Spinal cord (tissue), 10 donors: ENCODE data around the gene FUS. TPM values are rescaled to one million over a fixed set of nuclear protein-coding genes. Genes with fewer than 3 reads are reported as not detected.
A peak's percentile ranks its signal among the peaks of the same experiment; 100 is the strongest.
"Not testable (repeated sequence)": the region's sequence is repeated elsewhere in the genome, so short reads cannot be mapped to it uniquely, and the experiment has no call there.

Experiments used
- DNase-seq, 6 donors: peaks; one replicate each; pipeline versions ENCODE4 v3.0.0 to v3.0.0-alpha.2; 2013 to 2015; ENCODE audit warnings: low spot score in 6 of 6, low read depth in 4 of 6
- H3K27ac ChIP-seq: one replicate; pipeline ENCODE4 v1.5.1; 2013; ENCODE audit warnings: low read depth, low read length, control low read depth
- H3K27me3 ChIP-seq: one replicate; pipeline ENCODE4 v1.6.1; 2013; ENCODE audit warnings: low read length; ENCODE audit not compliant: control insufficient read depth, insufficient read depth
- H3K36me3 ChIP-seq: one replicate; pipeline ENCODE4 v1.6.1; 2013; ENCODE audit warnings: low read length; ENCODE audit not compliant: control insufficient read depth, insufficient read depth
- H3K4me1 ChIP-seq: one replicate; pipeline ENCODE4 v1.6.1; 2013; ENCODE audit warnings: low read length; ENCODE audit not compliant: control insufficient read depth, insufficient read depth
- H3K4me3 ChIP-seq: one replicate; pipeline ENCODE4 v1.5.1; 2013; ENCODE audit warnings: low read depth, low read length, control low read depth
- H3K9me3 ChIP-seq: one replicate; pipeline ENCODE4 v1.6.1; 2013; ENCODE audit warnings: low read length; ENCODE audit not compliant: control insufficient read depth, insufficient read depth
- WGBS: methylation state at CpG from one replicate; pipeline ENCODE4 v1.1.5; 2013; ENCODE audit warnings: missing lambda C conversion rate; ENCODE audit not compliant: insufficient coverage; 5-methylcytosine and 5-hydroxymethylcytosine counted together
- polyA plus RNA-seq, 2 donors: library from polyadenylated mRNA; unstranded; fragments of 120-200 nt; gene quantifications; one replicate each; pipeline ENCODE4 v1.2.1, GENCODE V29; 2013; ENCODE audit not compliant: insufficient read length in 2 of 2
- total RNA-seq, 2 donors: library from RNA; depleted of rRNA in 1 of 2; stranded (reverse); fragments of 120-200 nt in 1 of 2; fragments of >200 nt in 1 of 2; gene quantifications; one replicate each; pipeline versions ENCODE4 v1.2.3 to v1.2.4, GENCODE V29; 2013 to 2014
- donor health status: healthy.

Gene FUS
- total and polyA plus RNA-seq, 4 donors: 49.9 to 673 (median 307) TPM

GRCh38 chr16:31134625-31135534 lies 45.1 kb upstream of the FUS start:
- H3K4me1 ChIP-seq: peaks cover 27% of the 10 kb centered on the region
- H3K27ac ChIP-seq: no peak overlapping the region
- H3K36me3 ChIP-seq: peaks cover 42% of the 10 kb centered on the region
- H3K27me3 ChIP-seq: peaks cover 9% of the 10 kb centered on the region
- H3K4me3 ChIP-seq: no peak overlapping the region
- no peaks in the 10 kb centered on the region for H3K9me3 ChIP-seq
- DNase-seq: peak in 1 of 6 donors; percentile 9
- WGBS: 11% methylated on average over 9 of the region's 18 CpGs

DNA sequence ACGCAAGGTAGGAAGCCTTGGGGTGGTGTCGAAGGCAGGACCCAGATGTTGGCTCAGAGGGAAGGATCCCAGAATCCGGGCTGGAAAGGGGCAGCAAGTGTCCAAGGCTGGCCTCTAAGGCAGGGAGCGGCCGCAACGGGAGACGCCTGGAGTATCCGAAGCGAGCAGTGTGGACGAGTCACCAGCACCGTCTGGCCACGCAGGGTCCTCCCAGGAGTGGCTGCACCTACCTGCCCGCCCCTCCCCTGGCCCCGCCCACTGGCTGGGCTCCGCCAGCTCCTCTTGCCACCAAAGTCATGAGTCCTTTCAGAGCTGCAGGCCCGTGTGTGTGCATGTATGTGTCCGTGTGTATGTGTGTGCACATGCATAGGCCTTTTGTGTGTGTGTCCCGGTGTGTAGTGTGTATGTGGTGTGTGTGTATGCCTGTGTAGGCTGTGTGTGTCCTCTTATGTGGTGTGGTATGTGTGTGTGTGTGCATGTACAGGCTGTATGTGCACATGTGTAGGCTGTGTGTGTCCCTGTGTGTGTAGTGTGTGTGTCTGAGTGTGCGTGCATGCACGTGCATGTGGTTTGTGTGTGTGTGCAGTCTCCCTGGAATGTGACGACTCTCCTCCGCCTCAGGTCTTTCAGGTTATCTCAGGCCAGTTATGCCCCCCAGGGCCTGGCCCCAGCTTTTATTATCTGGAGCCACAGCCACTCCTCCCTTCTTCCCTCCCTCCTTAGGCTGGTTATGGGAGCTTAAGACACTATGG lies 44.2 kb upstream of the FUS start, which contains the start of gene PRSS8:
Gene PRSS8 (minus strand): TSS at position 193 of the 752 bp plus-strand sequence. CDS start 229 bp downstream, outside the sequence.
- DNase-seq: no peak
- WGBS: 44% methylated on average over 20 of the region's 22 CpGs
- Histone ChIP-seq H3K27ac (no peak within 1 kb of the TSS), H3K4me1 (peaks cover 21% of the 10 kb centered on the region), H3K4me3 (no peak within 1 kb of the TSS), H3K27me3 (peaks cover 9% of the 10 kb centered on the region), H3K36me3 (peaks cover 34% of the 10 kb centered on the region), H3K9me3 (no peaks in the 10 kb centered on the region)

- WGBS: 82% methylated on average over 4 of the region's 6 CpGs
- H3K9me3 ChIP-seq: no peaks in the 10 kb centered on the region
- peaks cover 28% of the 10 kb centered on the region for H3K36me3 ChIP-seq
- no peak overlapping the region for H3K27ac ChIP-seq
- H3K27me3 ChIP-seq: peaks cover 9% of the 10 kb centered on the region
- H3K4me1 ChIP-seq: peaks cover 22% of the 10 kb centered on the region
- DNase-seq: no peak
- H3K4me3 ChIP-seq: no peak overlapping the region
Measured at GRCh38 chr16:31136287-31136662, 43.7 kb upstream of the FUS start.

DNA sequence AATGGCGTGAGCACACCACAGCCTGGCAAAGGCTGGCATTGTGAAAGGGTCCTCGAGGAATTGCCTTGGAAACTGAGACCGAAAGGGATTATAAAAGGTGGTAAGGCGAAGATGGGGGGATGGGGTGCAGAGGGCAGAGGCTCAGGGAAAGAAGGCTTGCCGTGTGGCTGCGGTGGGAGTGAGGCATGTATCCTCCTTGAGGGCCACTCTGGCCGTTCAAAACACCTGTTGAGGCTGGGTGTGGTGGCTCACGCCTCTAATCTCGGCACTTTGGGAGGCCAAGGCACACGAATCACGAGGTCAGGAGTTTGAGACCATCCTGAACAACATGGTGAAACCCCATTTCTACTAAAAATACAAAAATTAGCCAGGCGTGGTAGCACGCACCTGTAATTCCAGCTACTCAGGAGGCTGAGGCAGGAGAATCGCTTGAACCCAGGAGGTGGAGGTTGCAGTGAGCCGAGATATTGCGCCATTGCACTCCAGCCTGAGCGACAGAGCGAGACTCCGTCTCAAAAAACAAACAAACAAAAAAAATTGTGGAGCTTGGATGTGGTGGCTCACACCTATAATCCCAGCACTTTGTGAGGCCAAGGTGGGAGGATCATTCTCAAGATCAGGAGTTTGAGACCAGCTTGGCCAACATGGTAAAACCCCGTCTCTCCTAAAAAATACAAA lies 43.0 kb upstream of the FUS start:
- 68% methylated on average over 11 of the region's 20 CpGs for WGBS

GRCh38 chr16:31138621-31139578 lies 41.0 kb upstream of the FUS start:
- Histone ChIP-seq H3K36me3 (peaks cover 6% of the 10 kb centered on the region), H3K4me3 (no peak overlapping the region), H3K27me3 (peaks cover 9% of the 10 kb centered on the region), H3K4me1 (peaks cover 33% of the 10 kb centered on the region), H3K27ac (no peak overlapping the region), H3K9me3 (no peaks in the 10 kb centered on the region)
- DNase-seq: no peak
- 46% methylated on average over 23 of the region's 27 CpGs for WGBS

More for the DNA sequence above, 43.0 kb upstream of the FUS start:
- H3K4me1 ChIP-seq: peaks cover 28% of the 10 kb centered on the region
- not testable (repeated sequence) for DNase-seq, H3K27ac ChIP-seq, H3K27me3 ChIP-seq, H3K9me3 ChIP-seq, H3K4me3 ChIP-seq
- H3K36me3 ChIP-seq: peaks cover 21% of the 10 kb centered on the region

- H3K9me3 ChIP-seq, H3K27me3 ChIP-seq, H3K36me3 ChIP-seq, DNase-seq, H3K4me3 ChIP-seq: not testable (repeated sequence)
- H3K27ac ChIP-seq: peak overlapping the region; percentile 81
- WGBS: 80% methylated on average over 8 of the region's 9 CpGs
- peaks cover 17% of the 10 kb centered on the region for H3K4me1 ChIP-seq
Measured at GRCh38 chr16:31141071-31141469, 38.9 kb upstream of the FUS start.

GRCh38 chr16:31141489-31142108 lies 38.3 kb upstream of the FUS start:
- Histone ChIP-seq H3K27ac (peak overlapping the region; percentile 81), H3K36me3 (peaks cover 6% of the 10 kb centered on the region), H3K4me1 (peaks cover 17% of the 10 kb centered on the region), H3K4me3 (peak overlapping the region; percentile 26), H3K27me3 (peaks cover 5% of the 10 kb centered on the region), H3K9me3 (no peaks in the 10 kb centered on the region)
- 27% methylated on average over 10 of the region's 10 CpGs for WGBS
- no peak for DNase-seq

DNA sequence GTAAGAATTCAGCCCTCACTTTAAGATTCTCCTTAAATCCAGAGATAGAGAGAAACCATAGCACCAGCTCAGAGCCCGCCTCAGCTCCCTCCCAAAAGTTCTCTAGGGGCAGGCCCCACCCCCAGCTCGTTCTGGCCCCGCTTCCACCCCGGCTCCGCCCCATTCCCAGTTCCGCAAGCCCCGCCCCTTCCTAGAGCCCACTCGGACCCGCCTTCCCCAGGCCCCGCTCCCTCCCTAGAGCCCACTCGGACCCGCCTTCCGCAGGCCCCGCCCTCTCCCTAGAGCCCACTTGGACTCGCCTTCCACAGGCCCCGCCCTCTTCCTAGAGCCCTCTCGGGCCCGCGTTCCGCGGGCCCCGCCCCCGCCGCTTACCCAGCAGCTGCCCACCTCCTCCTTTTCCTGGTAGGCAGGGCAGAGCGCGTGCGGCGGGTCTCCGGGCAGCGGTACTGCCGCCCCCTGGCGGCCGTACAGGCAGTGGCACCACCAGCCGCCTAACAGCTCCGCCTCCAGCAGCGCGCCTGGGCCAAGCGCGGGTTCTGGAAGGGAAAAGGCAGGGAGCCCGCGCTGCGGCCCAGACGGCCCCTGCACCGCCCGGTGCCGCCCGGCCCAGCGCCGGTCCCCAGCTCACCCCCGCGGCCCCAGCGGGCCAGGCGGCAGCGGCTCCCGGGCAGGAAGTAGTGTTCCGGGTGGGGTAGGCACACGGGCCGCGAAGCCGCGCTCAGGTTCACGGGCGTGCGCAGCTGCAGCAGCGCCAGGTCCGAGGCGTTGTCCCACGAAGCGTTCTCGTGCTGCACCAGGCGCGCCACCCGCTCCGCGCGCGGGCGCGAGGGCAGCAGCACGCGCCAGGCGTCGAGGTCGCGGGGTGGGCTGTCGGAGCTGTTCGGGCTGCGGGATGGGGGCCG lies 37.6 kb upstream of the FUS start:
- Histone ChIP-seq H3K4me3 (peak overlapping the region; percentile 26), H3K9me3 (no peaks in the 10 kb centered on the region), H3K27me3 (peaks cover 9% of the 10 kb centered on the region), H3K36me3 (peaks cover 6% of the 10 kb centered on the region), H3K27ac (peak overlapping the region; percentile 81), H3K4me1 (peaks cover 17% of the 10 kb centered on the region)
- 2% methylated on average over 89 of the region's 89 CpGs for WGBS
- peak; percentile 84 to 99 (median 96) for DNase-seq
